MM.1S (cell line): ENCODE data around the gene MAPK10.

Experiments used
- CTCF ChIP-seq: fragments of 300-600 bp; sonication (generic); IDR thresholded peaks from 2 replicates; pipeline ENCODE4 v1.5.1; 2016; ENCODE audit warnings: antibody characterized with exemption, low read length, mixed read lengths
- EZH2 ChIP-seq: fragments of 300-600 bp; sonication (generic); optimal IDR thresholded peaks from 2 replicates; pipeline ENCODE3; 2017; ENCODE audit warnings: low read depth, mild to moderate bottlenecking, antibody characterized with exemption, low read length, mixed read lengths

- no peak for TF ChIP-seq EZH2
- no peak for TF ChIP-seq CTCF
Observed at GRCh38 chr4:86256086-86256485, 103.8 kb downstream of the MAPK10 start.
